ENCODE measurements around the gene KSR2. TPM values are rescaled to one million over a fixed set of nuclear protein-coding genes. Genes with fewer than 3 reads are reported as not detected.

Gene KSR2
- total and polyA plus RNA-seq, 2 of the 4 experiments (the other 2 are of a cell fraction), result not detected

- no peak overlapping the region for H3K4me3 ChIP-seq (ENCODE audit: insufficient read depth, low read depth, low read length)
- no peak overlapping the region for H2AK5ac ChIP-seq (ENCODE audit: low read depth, low read length)
- H2BK20ac ChIP-seq (ENCODE audit: low read depth, low read length), result no peak overlapping the region
- H3K9ac ChIP-seq (ENCODE audit: low read depth, low read length), result no peak overlapping the region
- H3K27ac ChIP-seq (ENCODE audit: insufficient read depth, low read length), result no peak overlapping the region
- intact Hi-C loops (cut with micrococcal nuclease), result no loop called here
- no peak overlapping the region for H3K4me2 ChIP-seq (ENCODE audit: low read depth, low read length)
- CTCF ChIA-PET, result no interaction called here
- no peak overlapping the region for H4K8ac ChIP-seq (ENCODE audit: low read depth in 2 of 2, low read length in 2 of 2)
- no peak overlapping the region for H2BK5ac ChIP-seq (ENCODE audit: low read depth, low read length, poor library complexity, severe bottlenecking)
- no peaks in the 10 kb centered on the region for H3K4me1 ChIP-seq (ENCODE audit: control insufficient read depth, insufficient read depth, low read length)
- no peak overlapping the region for H3K4ac ChIP-seq (ENCODE audit: low read depth, low read length)
- H3K79me1 ChIP-seq (ENCODE audit: low read depth in 1 of 2, low read length in 2 of 2), result no peaks in the 10 kb centered on the region
- POLR2A ChIA-PET (ENCODE audit: unreplicated experiment), result no interaction called here
- H3K9me1 ChIP-seq (ENCODE audit: insufficient read depth, low read length), result no peaks in the 10 kb centered on the region
- no peak overlapping the region for H2BK120ac ChIP-seq (ENCODE audit: low read depth, low read length)
- no peak overlapping the region for H2AFZ ChIP-seq (replicated peaks; ENCODE audit: low read length, poor library complexity)
- ATAC-seq (ENCODE audit: low read depth) (no peak), DNase-seq (no peak)
- no peaks in the 10 kb centered on the region for H4K20me1 ChIP-seq (ENCODE audit: insufficient read depth, low read length)
- dilution Hi-C loops (cut with HindIII; ENCODE audit: low sequenced_read_pairs, unreplicated experiment), result no loop called here
- 46% methylated on average over 3 of the region's 9 CpGs; no CpG with 5 or more reads in 1 of the 2 experiments for WGBS, 2 experiments (ENCODE audit: extremely low coverage in 2 of 2, insufficient read length in 1 of 2)
- no peak overlapping the region for H4K5ac ChIP-seq (ENCODE audit: low read depth, low read length)
- no peak overlapping the region for H3K14ac ChIP-seq (replicated peaks; ENCODE audit: low read depth, low read length)
- H3K56ac ChIP-seq (ENCODE audit: extremely low read depth, insufficient read depth, low read length), result no peak overlapping the region
- TF ChIP-seq ELK1 (IDR thresholded peaks at IDR 0.05; ENCODE audit: borderline replicate concordance, low read depth, low read length) (no peak), SMC3 (IDR thresholded peaks at IDR 0.05; ENCODE audit: low read depth, low read length) (no peak), CHD1 (IDR thresholded peaks at IDR 0.05; ENCODE audit: low read depth, low read length) (no peak), CEBPB (IDR thresholded peaks at IDR 0.05; ENCODE audit: low read depth, low read length) (no peak), RCOR1 (IDR thresholded peaks at IDR 0.05; ENCODE audit: insufficient replicate concordance, low read length) (no peak), FOS (IDR thresholded peaks at IDR 0.05; ENCODE audit: low read depth, low read length) (no peak), RAD21 (IDR thresholded peaks at IDR 0.05; ENCODE audit: low read length) (no peak), POLR2A (IDR thresholded peaks at IDR 0.05; ENCODE audit: low read depth, low read length) (no peak), RFX5 (IDR thresholded peaks at IDR 0.05; ENCODE audit: low read depth, low read length) (no peak), MXI1 (IDR thresholded peaks at IDR 0.05; ENCODE audit: borderline replicate concordance, low read depth, low read length) (no peak)
- peaks cover 13% of the 10 kb centered on the region for H3K27me3 ChIP-seq (ENCODE audit: control insufficient read depth, insufficient read depth, low read length)
- no peaks in the 10 kb centered on the region for H3K36me3 ChIP-seq (ENCODE audit: control insufficient read depth, insufficient read depth, low read length)
- no peak overlapping the region for H3K18ac ChIP-seq (ENCODE audit: low read depth, low read length)
- H2BK15ac ChIP-seq (ENCODE audit: low read depth, low read length), result no peak overlapping the region
- BruUV-seq (replicated peaks), result no TSS peak
- no peak overlapping the region for H2AK9ac ChIP-seq (replicated peaks; ENCODE audit: low read depth, low read length, poor library complexity)
- in situ Hi-C loops (cut with MboI; ENCODE audit: low sequenced_read_pairs), result no loop called here
- no peaks in the 10 kb centered on the region; the same call in 1 of the 2 replicates for H3K9me3 ChIP-seq (ENCODE audit: control insufficient read depth, insufficient read depth, low read length)
- no peak overlapping the region for H3K23ac ChIP-seq (ENCODE audit: low read depth, low read length)
- H4K91ac ChIP-seq (ENCODE audit: insufficient read depth, low read depth, low read length), result no peak overlapping the region
These were observed 2.3 kb downstream of the KSR2 start for GRCh38 chr12:117966511-117966910.

Measured in IMR-90 (cell line).